Right lobe of liver (tissue), 4 donors: ENCODE data around the gene SLC9A3.

Experiments
- CTCF ChIP-seq, 4 donors: fragments of 200-600 bp in 3 of 4; fragments of 450-650 bp in 1 of 4; IDR thresholded peaks; one replicate each; pipeline versions ENCODE4 v1.5.1 to v1.8.0; 2016 to 2022; ENCODE audit warnings: antibody characterized with exemption in 4 of 4, mild to moderate bottlenecking in 2 of 4
- POLR2A ChIP-seq: fragments of 450-650 bp; IDR thresholded peaks from one replicate; pipeline ENCODE4 v1.6.1; 2017; ENCODE audit warnings: antibody characterized with exemption, mild to moderate bottlenecking
- donor health status: DM: no; HTN: no; CAD: no.
- donor health status: DM: no; HTN: no; CAD: no.
- donor health status: DM: no; HTN: yes; CAD: no.

- TF ChIP-seq CTCF (IDR thresholded peaks at IDR 0.05), result no peak
- no peak for TF ChIP-seq POLR2A
These were observed 48.0 kb downstream of the SLC9A3 start for GRCh38 chr5:476102-476813.
